ENCODE results near the gene DIP2C. TPM values are rescaled to one million over a fixed set of nuclear protein-coding genes. Genes with fewer than 3 reads are reported as not detected.

Gene DIP2C
- polyA plus RNA-seq, 1 of the 3 experiments (the other 2 are of a cell fraction) = 8.7 TPM

- no peak for TF ChIP-seq NRF1 (IDR thresholded peaks at IDR 0.05; ENCODE audit: low read depth, low read length)
- TF ChIP-seq SIN3A (IDR thresholded peaks at IDR 0.05; ENCODE audit: borderline replicate concordance, low read depth, low read length) = no peak
- TF ChIP-seq JUND (IDR thresholded peaks at IDR 0.05) = no peak
These were observed 61.0 kb downstream of the DIP2C start (continued) for GRCh38 chr10:628386-629045.

- 94% methylated on average over 41 of the region's 46 CpGs for WGBS (ENCODE audit: low lambda C conversion rate)
- POLR2A ChIA-PET = no interaction called here
These were observed 62.2 kb downstream of the DIP2C start for GRCh38 chr10:627032-627992.

More at GRCh38 chr10:627032-627992, 62.2 kb downstream of the DIP2C start:
- H3K9me2 ChIP-seq = no peaks in the 10 kb centered on the region
- H3K79me2 ChIP-seq (ENCODE audit: insufficient read depth) = peaks cover 82% of the 10 kb centered on the region
- H3K4me1 ChIP-seq (ENCODE audit: control insufficient read depth in 1 of 2, insufficient read depth in 2 of 2, low read depth in 1 of 2, low read length in 1 of 2) = peaks cover 13 to 47% of the 10 kb centered on the region in 2 experiments; a peak in 3 of 4 replicates
- no peak overlapping the region for H3K9ac ChIP-seq
- CTCF ChIA-PET = no interaction called here
- H2AFZ ChIP-seq (ENCODE audit: low read depth) = no peak overlapping the region
- no peak for DNase-seq
- H3K36me3 ChIP-seq (replicated peaks in 1 of 2; ENCODE audit: control insufficient read depth in 1 of 2, insufficient read depth in 2 of 2, low read length in 1 of 2) = no peaks in the 10 kb centered on the region
- H4K20me1 ChIP-seq (ENCODE audit: insufficient read depth) = peaks cover 82% of the 10 kb centered on the region
- H3K27ac ChIP-seq (ENCODE audit: low read depth in 2 of 2, low read length in 1 of 2) = no peak overlapping the region
- no peaks in the 10 kb centered on the region for H3F3A ChIP-seq (replicated peaks; ENCODE audit: insufficient read depth)
- no peaks in the 10 kb centered on the region for H3K9me3 ChIP-seq
- no peaks in the 10 kb centered on the region for H3K27me3 ChIP-seq (ENCODE audit: insufficient read depth)
- H3K4me2 ChIP-seq = no peak overlapping the region
- no peak overlapping the region for H3K4me3 ChIP-seq (ENCODE audit: low read depth in 2 of 2, low read length in 1 of 2)
- TF ChIP-seq MXI1 (IDR thresholded peaks at IDR 0.05; ENCODE audit: low read depth, low read length) (no peak), GATA2 (CRISPR knock-in tag; IDR thresholded peaks at IDR 0.05) (no peak), EP300 (IDR thresholded peaks at IDR 0.05; ENCODE audit: borderline replicate concordance in 1 of 2, low read depth in 1 of 2, low read length in 1 of 2) (no peak), FOXM1 (IDR thresholded peaks at IDR 0.05; ENCODE audit: low read depth) (no peak), YY1 (IDR thresholded peaks at IDR 0.05; ENCODE audit: low read depth) (no peak), SMC3 (IDR thresholded peaks at IDR 0.05; ENCODE audit: low read depth, low read length) (no peak), USF1 (IDR thresholded peaks at IDR 0.05; ENCODE audit: borderline replicate concordance, low read depth) (no peak), FOXJ3 (CRISPR knock-in tag; IDR thresholded peaks at IDR 0.05) (no peak), RCOR1 (IDR thresholded peaks at IDR 0.05; ENCODE audit: low read length) (no peak), TCF12 (IDR thresholded peaks at IDR 0.05) (no peak), JUND (IDR thresholded peaks at IDR 0.05) (no peak), RAD21 (IDR thresholded peaks at IDR 0.05; ENCODE audit: low read length) (no peak), RXRA (IDR thresholded peaks at IDR 0.05; ENCODE audit: borderline replicate concordance, low read depth) (no peak), RFX5 (IDR thresholded peaks at IDR 0.05; ENCODE audit: low read length) (no peak), TEAD4 (IDR thresholded peaks at IDR 0.05; ENCODE audit: borderline replicate concordance, insufficient read depth) (no peak), MEF2A (IDR thresholded peaks at IDR 0.05; ENCODE audit: borderline replicate concordance, low read depth) (no peak)
